GM11168 (cell line): ENCODE measurements around the gene CORO7.
"Not testable (repeated sequence)": the region's sequence is repeated elsewhere in the genome, so short reads cannot be mapped to it uniquely, and the experiment has no call there.

Source experiments
- in situ Hi-C: fragments of 300-500 bp; cut with MboI; formaldehyde crosslinking; loops from one replicate; pipeline ENCODE4 v1.12.0; 2022; ENCODE audit warnings: low sequenced_read_pairs; ENCODE audit not compliant: unreplicated experiment

CORO7 gene

GRCh38 chr16:4403133-4403949 lies 13.1 kb downstream of the CORO7 start:
- in situ Hi-C loops: no loop called here

GRCh38 chr16:4402439-4403132 lies 13.8 kb downstream of the CORO7 start:
- in situ Hi-C loops: no loop called here

- in situ Hi-C loops: no loop called here
Measured at GRCh38 chr16:4401510-4401909, 14.9 kb downstream of the CORO7 start.

GRCh38 chr16:4401094-4401501 lies 15.3 kb downstream of the CORO7 start:
- in situ Hi-C loops: no loop called here

- in situ Hi-C loops: no loop called here
Measured at GRCh38 chr16:4399001-4399730, 17.2 kb downstream of the CORO7 start.

- in situ Hi-C loops: no loop called here
Measured at GRCh38 chr16:4395055-4395726, 21.2 kb downstream of the CORO7 start.

- in situ Hi-C loops: not testable (repeated sequence)
Measured at GRCh38 chr16:4393850-4394249, 22.5 kb downstream of the CORO7 start.

GRCh38 chr16:4393240-4393600 lies 23.2 kb downstream of the CORO7 start:
- in situ Hi-C loops: no loop called here

- in situ Hi-C loops: no loop called here
Measured at GRCh38 chr16:4392382-4393239, 23.8 kb downstream of the CORO7 start.

- in situ Hi-C loops: no loop called here
Measured at GRCh38 chr16:4391631-4392381, 24.6 kb downstream of the CORO7 start.

- in situ Hi-C loops: no loop called here
Measured at GRCh38 chr16:4390266-4391260, 25.8 kb downstream of the CORO7 start.

- in situ Hi-C loops: no loop called here
Measured at GRCh38 chr16:4389051-4389955, 27.1 kb downstream of the CORO7 start.

GRCh38 chr16:4388271-4389021 lies 27.9 kb downstream of the CORO7 start:
- in situ Hi-C loops: no loop called here

- in situ Hi-C loops: no loop called here
Measured at GRCh38 chr16:4387781-4388180, 28.6 kb downstream of the CORO7 start.

GRCh38 chr16:4386951-4387565 lies 29.3 kb downstream of the CORO7 start:
- in situ Hi-C loops: no loop called here

- in situ Hi-C loops: no loop called here
Measured at GRCh38 chr16:4386451-4386805, 30.0 kb downstream of the CORO7 start.
